HG03521 (cell line): ENCODE data around the gene P4HA2.

Experiments used
- ATAC-seq: cut with Tn5 transposase; IDR thresholded peaks from one replicate; pipeline ENCODE4 v1.9.1; 2021; ENCODE audit warnings: mild to moderate bottlenecking, moderate library complexity; ENCODE audit not compliant: unreplicated experiment

The P4HA2 gene

DNA sequence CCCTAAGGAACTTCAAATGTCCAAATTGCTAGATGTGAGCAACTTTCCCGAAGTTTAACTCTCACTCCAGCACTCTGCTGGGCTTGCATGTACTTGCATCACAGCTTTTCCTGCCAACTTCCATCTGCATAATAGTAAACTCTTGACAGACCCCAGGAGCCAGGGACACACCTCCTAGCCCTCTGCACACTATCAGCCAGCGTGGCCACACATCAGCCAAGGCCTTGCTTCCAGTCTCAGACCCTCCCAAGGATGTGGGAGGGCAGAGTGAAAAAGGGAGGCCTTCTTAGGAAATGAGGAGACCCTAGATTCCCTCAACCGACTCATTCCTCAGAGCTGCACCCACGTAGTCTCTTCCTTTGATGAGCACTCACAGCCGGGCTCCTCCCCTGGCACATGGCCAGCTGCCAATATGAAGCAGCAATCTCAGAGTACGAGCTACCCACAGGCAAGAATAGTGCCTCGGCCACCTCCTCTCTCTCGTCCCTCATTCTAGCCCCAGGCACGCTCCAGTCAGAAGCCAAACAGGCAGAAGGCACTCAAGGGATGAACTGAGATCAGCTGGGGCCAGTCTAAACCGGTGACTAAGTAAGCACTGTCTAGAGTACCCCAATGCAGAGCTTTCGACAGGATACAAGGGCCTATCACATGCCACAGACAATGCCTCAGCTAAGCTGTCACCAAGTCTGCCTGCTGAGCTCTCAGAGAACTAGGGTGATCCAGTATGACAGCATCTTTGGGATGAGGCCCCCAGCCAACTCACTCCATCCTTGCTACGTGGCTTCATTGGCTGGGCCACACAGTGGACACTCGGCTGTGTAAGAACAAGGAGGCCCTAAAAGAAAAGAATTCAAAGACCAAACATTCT lies 2.3 kb downstream of the P4HA2 start:
- ATAC-seq = no peak

- ATAC-seq = no peak
Measured at GRCh38 chr5:132224716-132225115, 2.9 kb downstream of the P4HA2 start.

DNA sequence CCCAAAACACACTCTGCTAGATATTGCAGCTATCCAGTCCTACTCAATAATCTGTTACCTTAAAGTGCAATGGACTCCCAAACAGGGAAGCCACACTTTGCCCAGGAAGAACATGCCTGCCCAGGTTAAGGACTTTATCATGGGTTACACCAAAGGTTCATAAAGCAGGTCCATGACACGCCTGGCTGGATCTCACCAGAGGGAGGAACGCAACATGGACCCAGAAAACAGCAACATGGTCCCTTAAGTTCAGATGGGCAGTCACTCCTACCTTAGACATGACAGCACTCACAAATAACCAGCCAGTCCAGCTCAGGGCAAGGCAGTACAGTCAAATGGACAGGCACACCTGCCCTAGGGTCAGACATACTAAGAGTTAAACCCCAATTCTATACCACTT lies 3.8 kb downstream of the P4HA2 start:
- no peak for ATAC-seq

GRCh38 chr5:132222649-132223038 lies 5.0 kb downstream of the P4HA2 start:
- ATAC-seq = no peak

GRCh38 chr5:132221781-132222648 lies 5.6 kb downstream of the P4HA2 start:
- no peak for ATAC-seq

DNA sequence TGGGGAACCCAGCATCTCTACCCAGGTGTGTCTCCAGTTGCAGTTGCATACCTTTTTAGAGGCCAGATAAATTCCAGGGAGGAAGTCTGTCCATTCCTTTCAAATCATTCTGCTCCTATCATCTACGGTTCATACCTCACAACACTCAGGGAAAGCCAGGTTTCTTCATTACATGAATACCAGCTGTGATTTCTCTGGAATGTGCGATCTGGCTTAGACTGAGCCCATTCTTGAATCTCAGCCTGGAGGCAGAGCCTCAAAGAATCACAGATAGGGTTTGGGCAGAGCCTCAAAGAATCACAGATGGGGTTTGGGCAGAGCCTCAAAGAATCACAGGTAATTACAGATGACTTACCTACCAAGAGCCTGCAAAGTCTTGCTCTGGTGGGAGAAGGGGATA lies 7.2 kb downstream of the P4HA2 start:
- ATAC-seq = no peak

- no peak for ATAC-seq
Measured at GRCh38 chr5:132219981-132220380, 7.7 kb downstream of the P4HA2 start.

DNA sequence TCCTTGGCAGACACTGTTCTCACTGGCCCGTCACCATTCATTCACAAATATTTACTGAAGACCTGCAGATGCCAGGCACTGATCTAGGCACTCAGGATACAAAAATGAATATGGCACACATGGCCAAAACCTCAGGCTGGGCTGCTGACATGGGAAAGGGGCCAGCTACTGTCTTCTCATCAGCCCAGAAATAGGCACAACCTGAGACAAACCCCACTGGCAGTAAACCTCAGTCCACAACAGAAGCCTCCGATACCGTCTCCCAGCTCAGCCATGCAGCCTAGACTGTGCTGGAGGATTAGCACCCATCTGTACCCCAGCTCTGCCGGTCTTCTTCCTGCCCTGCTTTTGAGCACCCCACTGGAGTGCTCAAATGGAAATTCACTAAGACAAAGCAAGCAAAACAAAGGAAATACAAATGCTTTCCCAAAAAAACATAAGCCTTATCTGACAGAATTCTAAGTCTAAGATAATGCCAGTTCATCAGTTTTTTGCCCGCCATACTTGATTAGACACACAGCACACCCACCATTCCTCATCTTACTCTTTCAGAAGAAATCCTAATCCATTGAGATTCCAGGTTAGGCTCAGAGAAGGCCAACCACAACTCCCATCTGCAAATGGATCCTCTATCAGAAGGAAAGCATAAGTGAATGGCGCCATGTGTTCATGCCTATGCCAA lies 8.2 kb downstream of the P4HA2 start:
- ATAC-seq = no peak

DNA sequence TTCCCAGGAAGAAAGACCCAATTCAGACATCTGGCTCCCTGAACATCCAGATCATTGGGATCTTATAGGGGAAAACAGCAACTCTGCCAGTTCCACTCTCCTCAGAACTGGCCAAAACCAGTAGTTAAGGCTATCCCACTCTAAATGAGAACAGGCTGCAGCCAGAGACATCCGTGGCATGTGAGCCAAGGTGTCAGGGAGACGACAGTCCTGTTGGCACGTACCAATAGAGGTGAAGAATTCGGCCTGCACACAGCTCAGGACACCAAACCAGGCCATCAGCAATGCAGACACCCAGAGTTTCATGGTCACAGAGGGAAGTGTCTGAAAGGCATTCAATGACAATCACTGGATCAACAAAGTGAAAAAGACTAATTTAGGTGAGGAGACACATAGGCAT lies 9.3 kb downstream of the P4HA2 start:
- ATAC-seq = no peak

DNA sequence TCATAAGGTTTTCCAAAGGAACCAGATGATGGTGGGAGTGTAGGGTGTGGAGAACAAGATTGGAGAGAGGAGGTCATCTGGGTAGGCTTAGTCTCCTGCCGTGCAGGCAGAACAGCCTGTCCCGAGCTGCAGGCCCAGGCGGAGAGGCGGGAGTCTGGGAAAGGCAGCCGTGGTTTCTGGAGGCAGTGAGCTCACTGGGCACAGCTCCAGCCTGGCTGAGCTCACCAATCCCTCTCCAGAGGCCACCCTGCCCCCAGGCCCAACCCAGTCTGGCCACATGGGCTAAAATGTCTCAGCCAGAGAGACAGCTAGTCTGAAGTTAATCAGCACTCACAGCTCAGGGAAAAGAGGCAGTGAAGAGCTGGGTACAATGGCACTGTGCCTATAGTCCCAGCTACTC lies 12.3 kb downstream of the P4HA2 start:
- no peak for ATAC-seq

- ATAC-seq = no peak
Measured at GRCh38 chr5:132214491-132214890, 13.2 kb downstream of the P4HA2 start.

DNA sequence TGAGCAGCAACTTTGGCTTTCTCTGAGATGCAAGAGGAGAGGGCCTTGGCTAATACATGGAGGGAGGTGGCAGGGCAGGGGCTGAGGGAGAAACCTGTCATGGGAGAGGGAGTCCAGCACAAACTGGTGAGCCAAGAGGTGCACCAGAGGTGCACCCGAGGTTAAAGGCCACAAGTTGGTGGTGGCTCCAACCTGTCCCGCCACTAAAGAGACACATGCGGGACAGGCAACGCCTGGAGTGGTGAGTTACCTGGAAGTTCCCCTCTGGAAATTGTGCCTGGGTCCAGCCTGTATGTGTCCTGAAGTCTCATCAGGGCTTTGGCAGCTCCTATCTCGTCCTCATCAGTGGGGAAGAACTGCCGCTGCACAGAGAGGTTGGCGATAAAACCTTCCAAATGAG lies 14.0 kb downstream of the P4HA2 start:
- ATAC-seq = no peak

DNA sequence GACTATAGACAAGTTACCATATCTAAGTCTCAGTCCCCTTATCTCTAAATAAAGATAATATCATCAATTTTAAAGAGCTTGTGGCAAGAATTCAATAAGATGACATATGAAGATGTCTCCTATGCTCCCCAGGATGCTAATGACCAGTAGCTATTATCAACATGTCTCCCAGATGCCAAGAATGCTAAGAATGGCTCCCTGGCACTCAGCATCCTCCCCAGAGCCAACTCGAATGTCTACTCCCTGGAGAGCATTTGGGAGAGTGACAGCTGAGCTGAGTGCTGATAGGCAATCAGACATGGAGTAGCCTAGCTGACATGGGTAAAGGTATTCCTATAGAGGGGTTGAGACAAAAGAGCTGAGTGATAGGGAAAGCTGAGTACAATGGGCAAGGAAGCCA lies 15.9 kb downstream of the P4HA2 start:
- no peak for ATAC-seq

DNA sequence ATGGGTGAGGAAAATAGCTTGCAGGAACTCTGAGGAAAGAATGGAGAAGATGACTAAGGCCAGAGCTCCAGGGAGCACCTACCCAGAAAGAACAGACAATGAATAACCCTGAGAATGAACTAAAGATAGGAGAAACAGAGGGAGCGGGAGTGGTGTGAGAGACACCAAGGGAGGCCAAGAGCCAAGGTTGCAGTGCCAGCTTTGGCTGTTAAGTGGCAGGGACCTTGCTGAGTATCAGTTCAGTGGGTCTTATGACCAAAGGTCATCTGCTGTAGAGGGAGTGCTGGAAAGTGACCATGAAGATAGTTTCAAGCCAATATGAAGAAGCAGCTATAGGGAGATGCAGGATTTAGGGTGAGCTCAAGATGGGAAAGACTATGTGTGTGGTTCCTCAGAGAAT lies 16.7 kb downstream of the P4HA2 start:
- no peak for ATAC-seq

DNA sequence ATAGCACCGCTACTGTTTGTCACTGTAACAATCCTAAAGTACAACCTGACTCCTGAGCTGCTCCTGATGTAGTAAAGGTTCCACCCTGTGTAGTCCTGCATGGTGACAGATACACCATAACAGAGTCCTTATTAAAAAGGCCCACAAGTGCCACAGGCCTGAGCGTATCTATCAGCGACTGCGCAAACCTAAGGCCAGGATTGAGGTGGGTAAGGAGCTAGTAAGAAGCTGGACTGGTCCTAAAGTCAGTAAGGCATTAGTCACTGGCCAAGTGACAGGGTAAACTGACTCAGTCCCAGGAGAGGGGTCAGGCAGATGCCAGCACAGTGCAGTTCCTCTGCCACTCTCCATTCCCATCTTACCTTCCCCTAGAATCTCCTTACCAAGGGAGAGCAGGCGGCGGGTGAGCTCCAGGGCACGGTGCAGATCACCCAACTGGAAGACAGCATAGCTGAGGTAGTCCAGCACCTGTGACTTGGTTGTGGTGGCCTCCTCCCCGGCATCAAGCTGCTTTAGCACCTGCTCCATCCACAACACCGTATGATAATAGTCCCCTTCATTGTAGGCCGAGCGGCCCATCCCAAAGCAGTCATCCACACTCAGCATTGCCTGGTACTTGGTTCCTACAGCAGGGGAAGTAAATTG lies 17.6 kb downstream of the P4HA2 start:
- no peak for ATAC-seq

DNA sequence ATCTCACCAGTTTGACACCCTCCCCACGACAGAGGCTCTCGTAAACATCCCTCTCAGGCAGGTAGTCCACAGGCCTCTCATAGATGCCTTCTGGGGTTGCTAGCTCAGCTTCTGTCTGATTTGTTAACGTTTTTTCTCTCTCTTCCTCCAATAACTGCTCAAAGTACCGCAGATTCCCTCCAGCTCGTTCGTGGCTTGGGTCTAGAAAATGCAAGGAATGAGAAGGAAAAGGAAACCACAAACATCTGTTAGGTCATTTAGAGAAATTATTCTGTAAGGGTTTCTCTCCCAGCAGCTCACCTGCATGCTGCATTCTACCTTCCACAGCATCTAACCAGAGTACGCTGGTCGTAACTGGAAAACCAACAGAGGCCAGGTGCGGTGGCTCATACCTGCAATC lies 18.5 kb downstream of the P4HA2 start:
- no peak for ATAC-seq

- ATAC-seq = no peak
Measured at GRCh38 chr5:132207778-132208177, 19.9 kb downstream of the P4HA2 start.

GRCh38 chr5:132206782-132207181 lies 20.9 kb downstream of the P4HA2 start:
- no peak for ATAC-seq

- no peak for ATAC-seq
Measured at GRCh38 chr5:132205385-132206125, 22.1 kb downstream of the P4HA2 start.

GRCh38 chr5:132204371-132205135 lies 23.1 kb downstream of the P4HA2 start:
- no peak for ATAC-seq
